GM10847 (cell line): ENCODE measurements around the gene PPP1R12B.

ENCODE experiments used
- POLR2A ChIP-seq: IDR thresholded peaks from 2 replicates; pipeline ENCODE4 v1.6.1; 2011; ENCODE audit not compliant: insufficient read length; ENCODE audit errors: extremely low read depth

PPP1R12B gene

DNA sequence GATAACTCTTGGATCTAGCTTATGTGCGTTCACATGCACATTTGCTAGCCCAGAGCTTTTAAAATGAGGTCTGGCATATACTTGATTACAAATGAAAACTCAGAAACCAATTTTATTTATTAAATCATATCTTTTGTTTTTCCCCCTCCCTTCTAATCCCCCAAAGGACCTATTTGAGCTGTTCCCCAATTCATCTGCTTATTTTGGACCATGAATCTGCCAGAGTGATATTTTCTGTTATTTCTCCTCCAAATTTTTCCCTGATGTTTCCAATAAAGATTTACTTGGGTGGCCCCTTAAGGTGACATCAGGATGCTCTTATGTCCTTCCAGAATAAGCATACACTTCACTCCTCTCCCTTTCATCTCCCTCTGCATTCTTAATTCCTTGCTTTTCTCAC, 238.4 kb downstream of the PPP1R12B start:
- no peak for TF ChIP-seq POLR2A

DNA sequence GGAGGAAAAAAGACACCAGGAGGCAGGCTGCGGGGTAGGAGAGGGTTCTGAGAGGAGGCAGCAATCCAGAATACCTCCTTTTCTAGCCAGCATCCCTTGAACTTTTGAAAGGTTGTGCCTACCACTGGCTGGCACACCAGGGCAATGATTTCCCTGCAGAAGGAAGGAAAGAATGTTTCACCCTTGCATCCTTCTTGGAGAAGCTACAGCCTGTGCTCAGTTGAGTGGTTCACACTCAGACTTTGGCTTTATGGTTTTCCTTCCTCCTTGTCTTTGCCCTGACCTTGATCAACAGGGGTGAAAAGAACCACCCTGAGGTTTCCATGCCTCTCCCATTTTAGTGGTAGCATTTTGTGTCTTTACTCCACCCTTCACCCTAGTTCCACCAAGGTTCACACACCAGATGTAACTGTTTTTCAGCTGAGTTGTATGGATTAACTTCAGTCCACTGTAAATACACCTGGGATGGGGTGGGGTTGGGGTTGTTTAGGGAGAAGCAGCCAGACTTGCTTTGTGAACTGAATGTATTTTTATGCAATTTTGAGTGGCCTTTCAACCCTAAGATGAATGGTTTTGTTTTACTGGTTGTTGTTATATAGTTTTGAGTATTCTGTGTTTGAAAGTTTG, 239.5 kb downstream of the PPP1R12B start:
- TF ChIP-seq POLR2A, result no peak

DNA sequence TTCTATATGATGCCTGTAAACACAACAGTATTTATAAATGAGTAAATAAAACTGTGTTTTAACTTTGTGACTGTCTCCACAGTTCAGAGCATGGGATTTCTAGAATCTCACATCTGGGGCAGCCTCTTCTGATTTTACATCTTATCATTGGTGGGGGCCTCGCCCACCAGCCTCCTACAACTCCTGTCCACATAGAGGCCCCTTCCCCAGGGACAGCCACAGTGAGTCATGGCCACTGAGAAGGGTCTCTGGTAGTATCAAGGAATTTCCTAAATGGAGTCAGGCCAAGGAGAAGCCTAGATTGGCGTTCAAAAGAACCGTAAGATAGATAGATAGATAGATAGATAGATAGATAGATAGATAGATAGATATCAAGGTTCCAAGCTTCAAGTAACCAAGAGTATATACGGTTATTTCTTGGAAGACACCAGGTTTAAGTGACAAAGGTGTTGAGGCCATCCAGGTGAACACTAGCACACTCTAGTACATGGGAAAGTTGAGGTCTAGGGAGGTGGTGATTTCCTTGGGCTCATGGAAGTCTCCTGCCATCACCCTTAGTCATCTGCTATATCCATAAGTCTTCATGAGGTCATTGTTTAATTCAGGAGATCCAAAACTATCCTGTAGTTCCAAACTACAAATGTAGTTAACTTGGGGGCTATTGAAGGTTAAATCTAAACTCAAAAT, 240.1 kb downstream of the PPP1R12B start:
- no peak for TF ChIP-seq POLR2A

DNA sequence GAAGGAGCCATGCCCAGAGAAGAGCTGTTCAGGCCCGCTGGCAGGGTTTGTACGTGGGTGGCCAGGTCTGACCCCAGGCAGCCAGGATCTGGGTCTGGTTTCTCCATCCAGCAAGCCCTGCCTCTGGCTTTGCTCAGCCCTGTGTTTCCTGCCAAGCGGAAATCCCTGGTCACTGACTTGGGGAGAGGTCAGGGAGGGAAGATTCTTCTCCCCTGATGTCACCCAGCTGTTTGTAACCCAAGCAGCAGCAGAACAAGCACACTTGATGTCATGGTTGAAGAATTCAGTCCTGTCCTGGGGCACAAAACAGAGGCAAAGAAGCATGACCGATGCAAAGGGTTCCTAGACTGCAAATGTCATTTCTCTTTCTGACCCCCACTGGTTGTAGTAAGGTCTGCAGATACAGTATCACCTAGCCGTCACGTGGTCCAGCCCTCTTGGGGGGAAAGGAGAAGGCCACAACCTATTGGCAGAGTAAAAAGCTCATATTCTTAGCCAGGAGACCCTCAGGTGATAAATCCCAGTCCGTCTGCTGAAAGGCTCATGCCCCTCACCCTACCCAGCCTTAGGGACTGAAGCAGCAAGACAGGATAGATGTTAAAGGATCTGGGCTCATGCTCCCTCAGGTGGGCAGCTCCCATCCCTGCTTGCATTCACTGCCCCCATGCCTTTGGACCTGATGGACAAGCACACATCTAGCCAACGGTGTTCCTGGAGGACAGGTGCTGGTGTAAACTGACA, 240.9 kb downstream of the PPP1R12B start:
- no peak for TF ChIP-seq POLR2A

DNA sequence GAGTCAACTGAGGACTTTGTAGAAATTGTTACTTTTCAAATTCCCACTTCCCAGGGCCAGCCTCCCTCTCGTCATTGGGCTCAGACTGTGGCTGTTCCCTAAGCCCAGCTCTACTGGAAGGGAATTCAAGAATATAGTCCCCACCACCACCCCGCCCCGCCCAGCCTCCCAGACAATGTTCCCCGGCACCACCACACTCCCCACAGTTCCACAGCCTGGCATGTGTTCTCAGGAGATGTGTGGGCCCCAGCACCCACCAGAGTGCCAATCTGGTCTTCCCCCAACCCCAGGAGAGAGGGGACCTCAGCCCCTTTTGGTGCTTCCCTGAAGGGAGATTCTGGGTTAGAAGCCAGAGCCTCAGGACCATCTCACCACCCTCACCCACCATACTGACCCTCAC, 241.6 kb downstream of the PPP1R12B start:
- no peak for TF ChIP-seq POLR2A

DNA sequence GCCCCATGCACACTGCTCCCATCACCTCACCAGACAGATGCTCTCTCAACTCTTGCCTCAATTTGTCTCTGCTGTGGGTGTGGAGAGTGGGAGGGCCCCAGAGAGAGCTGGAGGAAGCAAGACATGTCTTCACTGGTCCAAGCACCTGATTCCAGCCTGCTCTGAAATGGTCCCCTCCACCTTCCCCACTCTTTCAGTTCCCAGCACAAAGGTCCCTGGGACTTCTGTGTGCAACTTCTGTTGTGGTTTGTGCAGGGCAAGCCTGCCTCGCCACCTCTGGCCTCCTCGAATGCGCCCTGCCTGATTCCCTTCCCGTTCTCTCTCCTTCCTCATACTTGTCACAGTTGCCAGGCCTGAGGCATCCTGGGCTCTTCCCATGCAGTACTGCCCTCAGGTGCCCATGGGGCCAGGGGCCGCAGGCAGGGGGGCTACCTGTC, 242.5 kb downstream of the PPP1R12B start:
- no peak for TF ChIP-seq POLR2A

DNA sequence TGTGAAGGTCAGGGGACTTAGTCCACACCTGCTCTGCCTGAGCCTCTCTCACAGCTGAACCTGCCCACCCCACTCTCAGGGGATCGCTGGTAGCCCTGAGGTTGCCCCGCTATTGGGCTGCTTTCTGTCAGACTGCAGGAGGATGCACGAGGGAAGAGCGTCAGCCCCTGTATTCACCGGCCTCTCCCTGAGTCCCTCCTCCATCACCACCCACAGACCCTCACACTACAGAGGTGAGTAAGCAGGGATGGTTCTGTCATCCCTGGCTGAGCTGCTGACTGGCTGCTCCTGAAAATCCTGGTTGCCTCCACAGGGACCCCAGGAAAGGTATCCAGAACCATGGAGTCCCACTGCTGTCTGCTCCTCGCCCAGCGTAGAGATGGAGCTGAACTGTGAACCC, 243.0 kb downstream of the PPP1R12B start:
- no peak for TF ChIP-seq POLR2A

DNA sequence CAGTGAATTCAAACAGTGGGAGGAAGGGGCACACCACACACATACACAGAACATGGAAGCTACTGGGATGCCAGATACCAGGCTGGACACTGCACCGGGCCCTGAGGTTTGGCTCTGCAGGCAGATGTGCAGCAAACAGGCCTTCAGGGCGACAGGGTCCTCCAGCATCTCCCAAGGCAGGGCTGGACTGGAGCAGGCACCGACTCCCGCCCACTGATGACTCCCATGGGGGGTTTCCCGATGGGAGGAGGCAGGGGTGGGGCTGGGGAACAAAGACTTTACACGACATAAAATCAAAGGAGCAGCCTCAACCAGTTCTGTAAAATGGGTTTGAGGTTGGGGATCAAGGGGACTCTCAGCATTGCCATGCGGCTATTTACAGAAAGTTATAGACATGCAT, 243.6 kb downstream of the PPP1R12B start:
- TF ChIP-seq POLR2A, result no peak

DNA sequence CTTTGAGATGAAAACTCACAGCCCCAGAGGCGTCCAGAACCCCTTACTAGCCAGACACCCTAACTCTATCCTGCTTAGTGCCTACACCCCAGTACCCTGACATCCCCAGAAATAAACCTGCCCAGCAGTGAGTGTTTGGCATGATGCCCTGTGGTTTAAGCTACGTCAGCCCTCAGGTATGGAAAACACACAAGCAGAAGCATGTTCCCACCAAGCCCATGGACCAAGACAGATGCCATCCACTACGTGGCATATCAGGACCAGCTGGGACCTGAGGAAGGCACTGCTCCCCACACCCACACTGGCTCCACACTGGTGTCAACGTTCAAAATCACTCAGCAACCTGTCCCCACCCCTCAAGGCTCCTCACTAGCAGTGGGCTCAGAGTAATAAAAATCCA, 245.3 kb downstream of the PPP1R12B start:
- no peak for TF ChIP-seq POLR2A

DNA sequence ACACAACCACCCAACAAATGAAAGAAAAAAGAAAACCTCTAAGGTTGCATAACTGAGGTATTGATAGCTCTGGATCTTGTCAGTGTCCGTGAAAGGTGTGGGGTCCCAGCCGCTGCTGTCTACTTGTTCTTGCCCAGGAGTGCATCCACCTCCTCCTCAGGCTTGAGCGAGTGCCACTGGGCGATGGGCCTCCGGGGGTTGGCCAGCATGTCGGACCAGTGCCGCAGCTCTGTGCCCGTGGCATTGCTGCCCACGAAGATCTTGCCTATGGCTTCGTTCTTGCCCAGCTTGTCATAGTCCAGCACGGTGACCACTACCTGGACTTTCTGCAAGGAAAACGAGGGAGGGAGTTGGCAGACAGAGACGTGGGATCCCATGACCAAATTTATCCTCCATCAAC, 248.1 kb downstream of the PPP1R12B start:
- TF ChIP-seq POLR2A, result no peak

DNA sequence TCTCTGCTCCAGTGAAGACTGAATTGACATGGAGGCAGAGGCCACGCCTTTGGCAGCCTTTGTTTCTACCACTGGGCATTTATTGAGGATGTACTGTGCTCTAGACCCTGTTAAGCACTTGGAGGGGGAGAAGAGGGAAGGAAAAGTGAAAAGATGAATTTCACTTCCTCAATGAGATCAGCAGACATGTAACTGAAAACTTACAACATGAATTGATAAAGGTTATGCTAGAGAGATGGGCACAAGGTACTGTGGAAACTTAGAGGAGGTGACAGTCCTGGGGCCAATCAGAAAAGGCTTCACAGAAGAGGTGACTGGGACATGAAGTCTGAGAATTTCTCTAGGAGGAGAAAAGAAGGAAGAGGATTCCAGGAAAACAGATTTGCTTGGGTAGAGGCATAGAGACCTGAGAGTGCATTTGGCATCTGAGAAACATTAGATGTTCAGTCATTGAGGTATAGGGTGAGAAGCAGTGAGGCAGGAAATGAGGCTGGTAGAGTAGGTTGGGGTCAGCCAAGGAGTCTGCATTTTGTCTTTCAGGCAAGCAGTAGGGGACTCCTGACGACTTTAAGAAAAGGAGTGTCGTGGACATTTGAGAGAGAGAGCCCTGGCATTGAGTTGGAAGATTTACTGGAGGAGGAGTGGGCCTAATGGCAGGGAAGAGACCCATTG, 248.7 kb downstream of the PPP1R12B start:
- no peak for TF ChIP-seq POLR2A

DNA sequence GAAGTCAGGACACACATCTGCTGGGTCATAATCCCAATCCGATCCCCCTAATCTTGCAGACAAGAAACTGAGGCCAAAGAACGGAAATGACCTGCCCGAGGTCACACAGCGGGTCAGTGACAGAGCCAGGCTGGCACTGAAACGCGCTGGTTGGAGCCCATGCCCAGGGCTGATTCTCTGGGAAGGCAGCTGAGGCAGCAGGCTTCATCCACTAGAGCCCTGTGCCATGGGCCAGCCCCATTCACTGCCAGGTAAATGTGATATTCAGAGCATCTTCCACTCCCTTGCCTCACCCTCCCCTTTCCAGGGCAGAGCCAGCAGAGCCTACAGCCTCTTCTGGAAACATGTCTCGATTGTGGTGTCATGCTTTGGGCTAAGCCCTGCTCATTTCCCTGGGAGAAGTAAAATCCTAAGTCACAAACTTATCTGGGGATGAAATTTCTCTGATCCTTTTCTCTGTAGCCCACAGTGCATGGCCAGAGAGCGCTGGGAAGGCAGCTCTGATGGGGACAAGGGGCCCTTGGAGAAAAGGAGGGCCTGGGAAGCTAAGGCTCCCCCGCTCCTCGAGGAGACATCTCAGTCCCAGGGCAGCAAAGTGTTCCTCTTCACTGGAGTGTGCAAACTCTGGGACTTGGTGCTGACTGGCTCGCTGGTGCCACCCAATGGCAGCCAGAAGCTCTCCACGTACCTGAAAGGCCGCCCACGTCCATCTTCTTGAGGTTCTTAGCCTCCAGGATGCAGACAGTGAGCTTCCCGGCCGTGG, 251.4 kb downstream of the PPP1R12B start:
- no peak for TF ChIP-seq POLR2A

DNA sequence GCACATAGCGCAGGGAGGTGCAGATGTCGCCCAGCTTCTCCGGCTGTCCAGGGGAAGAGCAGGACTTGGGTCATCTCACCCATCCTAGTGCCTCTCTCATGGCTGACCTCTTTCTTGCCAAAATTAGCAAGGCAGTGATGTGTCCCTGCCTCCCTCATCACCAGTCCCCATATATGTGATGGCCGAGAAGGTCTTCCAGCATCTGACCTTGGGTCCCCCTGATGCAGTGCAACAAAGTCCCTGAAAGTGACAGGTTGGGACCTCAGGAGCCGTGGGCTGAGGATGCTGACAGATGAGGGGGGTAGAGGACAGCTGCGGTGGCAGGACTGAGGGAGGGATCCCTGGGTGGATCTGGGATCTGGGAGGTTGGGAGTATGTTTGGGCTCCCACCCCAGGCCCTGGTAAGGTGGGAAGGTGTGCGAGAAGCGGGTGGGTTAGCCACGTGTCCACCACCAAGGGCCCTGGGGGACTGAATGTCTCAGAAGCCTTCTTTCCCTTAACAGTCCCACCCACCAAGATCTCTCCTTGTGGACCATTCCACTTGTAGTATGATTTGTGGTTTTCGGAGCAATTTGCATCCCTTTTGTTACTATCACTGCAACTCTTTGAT, 252.0 kb downstream of the PPP1R12B start:
- no peak for TF ChIP-seq POLR2A

DNA sequence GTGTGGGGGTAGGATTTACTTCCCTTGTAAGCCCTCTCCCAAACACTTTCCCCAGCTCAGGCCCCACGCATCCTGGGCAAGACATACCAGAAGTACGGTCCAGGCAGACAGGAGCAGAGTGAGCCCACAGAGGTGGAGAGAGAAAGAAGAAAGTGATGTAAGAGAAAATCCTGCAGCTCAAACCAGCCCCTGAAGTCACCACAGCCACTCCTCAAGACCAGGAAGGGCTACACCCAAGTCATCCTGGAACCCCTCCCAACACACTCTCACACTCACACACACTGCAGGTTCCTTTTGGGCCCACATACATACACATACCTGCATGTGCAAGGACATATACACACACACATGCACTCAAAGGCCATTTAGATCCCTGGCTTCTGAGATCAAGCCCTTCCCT, 254.9 kb downstream of the PPP1R12B start:
- no peak for TF ChIP-seq POLR2A

DNA sequence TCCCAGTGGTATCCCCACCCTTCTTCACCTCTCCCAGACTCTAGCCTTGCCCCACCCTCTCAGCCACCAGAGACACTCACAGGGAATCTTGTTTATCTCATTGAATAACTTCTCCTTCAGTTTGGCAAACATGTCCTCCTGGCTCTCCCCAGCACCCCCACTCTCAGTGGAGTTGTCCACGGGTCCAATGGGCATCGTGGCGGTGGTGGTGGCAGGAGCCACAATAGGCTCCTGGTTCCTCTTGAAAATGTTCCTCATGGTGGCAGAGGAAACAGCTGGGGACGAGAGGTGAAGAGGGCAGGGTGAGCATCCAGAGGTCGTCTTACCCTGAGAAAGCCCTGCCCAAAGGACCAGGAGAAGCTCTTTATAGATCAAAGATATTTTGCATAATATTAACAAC, 257.0 kb downstream of the PPP1R12B start:
- no peak for TF ChIP-seq POLR2A
